Activated T-cell treated with anti-CD3 and anti-CD28 coated beads, Interleukin-2, amount 50 U/mL, for 72 hours (primary cell): Measurements from ENCODE around the gene WDFY1. TPM values are rescaled to one million over a fixed set of nuclear protein-coding genes. Genes with fewer than 3 reads are reported as not detected.

Experiments
- ATAC-seq, 2 donors: fragments of 150-1000 bp; cut with Tn5 transposase; replicated peaks in 1 of 2; 2 replicates each; pipeline ENCODE4 v1.10.0; 2021; ENCODE audit warnings: moderate library complexity in 2 of 2, mild to moderate bottlenecking in 1 of 2
- DNase-seq, 2 donors: peaks; one replicate each; pipeline ENCODE4 v3.0.0; 2021 to 2022; ENCODE audit warnings: mixed read lengths in 1 of 2
- H3K27ac Mint-ChIP-seq: one replicate; pipeline ENCODE4 v1.8.0; 2022; ENCODE audit warnings: mild to moderate bottlenecking, moderate library complexity, mixed read lengths
- H3K27me3 Mint-ChIP-seq: one replicate; pipeline ENCODE4 v1.8.0; 2022; ENCODE audit warnings: low read depth, mixed read lengths
- H3K36me3 Mint-ChIP-seq, 2 donors: one replicate each; pipeline ENCODE4 v1.8.0; 2022; ENCODE audit warnings: mixed read lengths in 2 of 2, mild to moderate bottlenecking in 1 of 2; ENCODE audit not compliant: insufficient read depth in 2 of 2
- H3K4me1 Mint-ChIP-seq: one replicate; pipeline ENCODE4 v1.8.0; 2022; ENCODE audit warnings: low read depth, mixed read lengths
- H3K4me3 Mint-ChIP-seq, 2 donors: one replicate each; pipeline ENCODE4 v1.8.0; 2022; ENCODE audit warnings: mild to moderate bottlenecking in 2 of 2, mixed read lengths in 2 of 2, moderate library complexity in 2 of 2
- H3K9me3 Mint-ChIP-seq, 2 donors: one replicate each; pipeline ENCODE4 v1.8.0; 2022; ENCODE audit warnings: mixed read lengths in 2 of 2
- total RNA-seq, 2 donors: library from RNA; stranded (reverse); gene quantifications; one replicate each; pipeline ENCODE4 v1.2.3, GENCODE V29; 2022

Gene WDFY1
- total RNA-seq, 2 donors from 2014 or later, result 57.4 to 61.7 TPM

DNA sequence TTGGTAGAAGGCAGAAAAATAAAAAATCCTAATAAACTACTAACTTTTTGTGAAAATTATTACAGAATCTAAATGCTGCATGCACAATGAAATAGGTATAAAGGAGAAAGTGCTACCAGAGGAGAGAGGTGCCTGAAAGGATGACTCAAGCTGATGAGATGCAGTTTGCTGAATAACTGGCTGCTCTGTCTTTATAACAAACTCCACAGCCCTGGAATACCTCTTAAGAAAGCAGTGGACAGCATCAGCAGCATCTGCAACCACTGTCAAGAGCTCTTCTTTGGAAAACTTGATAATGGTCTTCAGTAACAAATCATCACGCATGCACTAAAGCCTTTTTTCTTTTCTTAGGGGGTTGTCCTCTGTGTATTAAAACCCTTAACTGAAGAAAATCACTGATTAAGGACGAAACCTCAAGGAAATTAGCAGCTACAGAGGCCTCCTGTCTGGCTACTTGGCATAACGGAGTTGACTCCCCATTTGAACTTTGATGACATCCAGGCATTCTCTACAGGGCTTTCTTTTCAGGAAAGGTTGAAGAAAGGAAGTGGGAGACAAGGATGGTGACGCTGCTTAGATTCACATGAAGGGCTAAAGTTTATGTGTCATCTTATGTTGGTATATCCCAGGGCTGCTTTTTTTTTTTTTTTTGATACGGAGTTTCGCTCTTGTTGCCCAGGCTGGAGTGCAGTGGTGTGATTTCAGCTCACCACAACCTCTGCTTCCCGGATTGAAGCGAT is 28.8 kb downstream of the WDFY1 start:
- no peak overlapping the region for H3K4me3 Mint-ChIP-seq
- H3K36me3 Mint-ChIP-seq, result peaks cover 4 to 6% of the 10 kb centered on the region in 2 donors
- H3K27me3 Mint-ChIP-seq, result no peaks in the 10 kb centered on the region
- H3K9me3 Mint-ChIP-seq, result no peaks in the 10 kb centered on the region
- DNase-seq, result no peak
- ATAC-seq, result no peak
- peaks cover 4% of the 10 kb centered on the region for H3K4me1 Mint-ChIP-seq
- no peak overlapping the region for H3K27ac Mint-ChIP-seq

GRCh38 chr2:223915071-223915470 is 30.1 kb downstream of the WDFY1 start:
- ATAC-seq (no peak), DNase-seq (no peak)
- H3K4me1 Mint-ChIP-seq, result no peaks in the 10 kb centered on the region
- H3K9me3 Mint-ChIP-seq, result no peaks in the 10 kb centered on the region
- H3K27ac Mint-ChIP-seq, result no peak overlapping the region
- H3K27me3 Mint-ChIP-seq, result no peaks in the 10 kb centered on the region
- no peak overlapping the region for H3K4me3 Mint-ChIP-seq
- peaks cover 6 to 8% of the 10 kb centered on the region in 2 donors for H3K36me3 Mint-ChIP-seq

DNA sequence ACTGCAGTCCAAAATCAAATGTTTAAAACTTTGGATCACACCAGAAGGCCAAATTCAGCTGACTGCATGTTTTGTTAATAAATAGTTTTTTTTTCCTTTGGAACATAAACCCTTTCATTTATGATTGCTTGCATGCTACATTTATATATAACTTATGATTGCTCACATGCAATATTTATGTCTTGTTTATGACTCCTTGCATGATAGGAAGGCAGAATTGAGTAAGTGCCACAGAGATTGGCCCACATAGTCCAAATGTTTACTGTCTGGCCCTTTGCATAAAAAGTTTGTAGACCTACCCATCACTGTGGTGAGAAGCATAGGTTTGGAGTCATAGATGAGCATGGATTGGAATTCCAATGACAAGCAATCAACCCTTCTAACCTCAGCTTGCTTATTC is 30.8 kb downstream of the WDFY1 start:
- no peak overlapping the region for H3K27ac Mint-ChIP-seq
- H3K9me3 Mint-ChIP-seq, result no peaks in the 10 kb centered on the region
- H3K27me3 Mint-ChIP-seq, result no peaks in the 10 kb centered on the region
- ATAC-seq (no peak), DNase-seq (no peak)
- peaks cover 6 to 11% of the 10 kb centered on the region in 2 donors for H3K36me3 Mint-ChIP-seq
- no peak overlapping the region for H3K4me3 Mint-ChIP-seq
- H3K4me1 Mint-ChIP-seq, result peaks cover 5% of the 10 kb centered on the region

DNA sequence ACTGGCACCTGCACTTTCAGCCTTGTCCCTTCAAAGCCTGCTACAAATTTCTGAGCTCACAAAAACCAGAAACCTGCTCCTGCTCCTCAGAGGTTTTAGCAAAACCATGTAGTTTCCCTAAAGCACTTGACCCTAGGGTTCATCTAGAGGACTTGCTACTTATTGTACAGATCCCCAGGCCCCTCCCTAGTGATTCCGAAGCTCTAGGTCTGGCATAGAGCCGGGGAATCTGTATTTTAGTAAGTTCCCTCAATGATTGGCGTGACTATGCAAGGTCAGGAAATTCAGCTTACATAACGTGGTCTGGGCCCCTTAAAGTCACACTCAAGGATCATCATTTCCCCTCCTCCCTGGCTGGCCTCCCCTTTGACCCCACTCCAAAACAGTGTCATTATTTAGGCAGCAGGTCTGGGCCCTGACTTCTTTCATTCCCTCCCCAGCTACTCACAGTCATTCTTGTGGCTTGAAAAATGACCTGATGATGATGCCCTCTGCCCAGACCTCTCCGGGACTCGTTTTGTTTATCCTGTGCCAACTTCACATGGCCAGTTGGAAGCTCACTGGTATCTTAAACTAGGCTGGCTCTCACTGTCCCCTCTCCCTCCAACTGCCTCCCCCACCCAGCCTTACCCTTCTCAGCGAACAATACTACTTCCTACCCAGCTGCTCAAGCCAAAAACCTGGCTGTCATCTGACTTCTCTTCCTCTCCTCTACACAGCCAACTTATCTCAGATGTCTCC is 36.0 kb downstream of the WDFY1 start:
- no peaks in the 10 kb centered on the region for H3K27me3 Mint-ChIP-seq
- H3K36me3 Mint-ChIP-seq, result peaks cover 3 to 14% of the 10 kb centered on the region in 2 donors

GRCh38 chr2:223908304-223908998 is 36.7 kb downstream of the WDFY1 start:
- no peaks in the 10 kb centered on the region for H3K9me3 Mint-ChIP-seq

More for the DNA sequence above, 36.0 kb downstream of the WDFY1 start:
- ATAC-seq (no peak), DNase-seq (no peak)
- H3K9me3 Mint-ChIP-seq, result no peaks in the 10 kb centered on the region
- H3K4me1 Mint-ChIP-seq, result peaks cover 15% of the 10 kb centered on the region
- H3K27ac Mint-ChIP-seq, result peak overlapping the region; percentile 8
- no peak overlapping the region for H3K4me3 Mint-ChIP-seq

GRCh38 chr2:223905996-223906395 is 39.1 kb downstream of the WDFY1 start:
- DNase-seq, result no peak
- Mint-ChIP-seq H3K36me3 (peaks cover 4 to 16% of the 10 kb centered on the region in 2 donors), H3K27ac (no peak overlapping the region), H3K4me1 (peaks cover 15% of the 10 kb centered on the region), H3K27me3 (no peaks in the 10 kb centered on the region), H3K9me3 (no peaks in the 10 kb centered on the region), H3K4me3 (no peak overlapping the region)
- no peak for ATAC-seq

More at GRCh38 chr2:223908304-223908998, 36.7 kb downstream of the WDFY1 start:
- Mint-ChIP-seq H3K4me1 (peaks cover 15% of the 10 kb centered on the region), H3K27ac (peak overlapping the region; percentile 8), H3K27me3 (no peaks in the 10 kb centered on the region), H3K36me3 (peaks cover 3 to 14% of the 10 kb centered on the region in 2 donors), H3K4me3 (no peak overlapping the region)
- DNase-seq (no peak), ATAC-seq (peak in 1 of 2 donors; percentile 28)

DNA sequence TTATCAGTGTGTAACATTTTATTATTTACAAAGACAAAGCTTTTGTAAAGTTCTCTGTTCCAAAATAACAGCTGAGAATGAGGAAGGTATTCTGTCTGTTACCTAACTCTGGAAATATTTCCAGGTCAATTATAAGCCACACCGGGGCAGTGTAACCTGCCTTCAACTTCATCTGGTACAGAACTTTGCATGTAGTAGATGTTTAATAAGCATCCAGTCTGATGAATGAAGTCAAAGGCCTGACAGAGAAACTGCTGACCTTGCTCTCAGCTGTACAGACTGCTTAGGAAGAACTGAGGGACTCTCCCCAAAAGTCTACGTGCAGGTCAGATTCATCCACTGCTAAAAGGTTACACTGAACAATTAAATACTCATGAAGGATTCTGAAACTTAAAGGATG is 43.3 kb downstream of the WDFY1 start:
- no peak overlapping the region for H3K4me3 Mint-ChIP-seq
- peak overlapping the region; percentile 15 for H3K27ac Mint-ChIP-seq
- H3K27me3 Mint-ChIP-seq, result no peaks in the 10 kb centered on the region
- H3K4me1 Mint-ChIP-seq, result peaks cover 14% of the 10 kb centered on the region
- H3K36me3 Mint-ChIP-seq, result peaks cover 6 to 31% of the 10 kb centered on the region in 2 donors
- ATAC-seq (no peak), DNase-seq (no peak)
- H3K9me3 Mint-ChIP-seq, result no peaks in the 10 kb centered on the region

GRCh38 chr2:223901311-223901710 is 43.8 kb downstream of the WDFY1 start:
- DNase-seq (no peak), ATAC-seq (no peak)
- no peaks in the 10 kb centered on the region for H3K9me3 Mint-ChIP-seq
- peaks cover 6 to 31% of the 10 kb centered on the region in 2 donors for H3K36me3 Mint-ChIP-seq
- no peaks in the 10 kb centered on the region for H3K27me3 Mint-ChIP-seq
- H3K4me1 Mint-ChIP-seq, result peaks cover 19% of the 10 kb centered on the region
- H3K27ac Mint-ChIP-seq, result peak overlapping the region; percentile 15
- H3K4me3 Mint-ChIP-seq, result no peak overlapping the region

GRCh38 chr2:223900531-223900930 is 44.6 kb downstream of the WDFY1 start:
- H3K4me3 Mint-ChIP-seq, result no peak overlapping the region
- no peaks in the 10 kb centered on the region for H3K27me3 Mint-ChIP-seq
- no peak for ATAC-seq
- DNase-seq, result no peak
- H3K36me3 Mint-ChIP-seq, result peaks cover 6 to 28% of the 10 kb centered on the region in 2 donors
- H3K4me1 Mint-ChIP-seq, result peaks cover 26% of the 10 kb centered on the region
- no peaks in the 10 kb centered on the region for H3K9me3 Mint-ChIP-seq
- H3K27ac Mint-ChIP-seq, result no peak overlapping the region

- H3K27me3 Mint-ChIP-seq, result no peaks in the 10 kb centered on the region
Observed at GRCh38 chr2:223900066-223900465, 45.1 kb downstream of the WDFY1 start.

GRCh38 chr2:223897669-223898330 is 47.3 kb downstream of the WDFY1 start:
- H3K4me3 Mint-ChIP-seq, result peak overlapping the region; percentile 31 to 43
- H3K27me3 Mint-ChIP-seq, result no peaks in the 10 kb centered on the region
- H3K27ac Mint-ChIP-seq, result peak overlapping the region; percentile 22
- H3K9me3 Mint-ChIP-seq, result no peaks in the 10 kb centered on the region
- peaks cover 8 to 31% of the 10 kb centered on the region in 2 donors for H3K36me3 Mint-ChIP-seq
- ATAC-seq (peak; percentile 30 to 46), DNase-seq (peak in 1 of 2 donors; percentile 5)
- peaks cover 29% of the 10 kb centered on the region for H3K4me1 Mint-ChIP-seq

More at GRCh38 chr2:223900066-223900465, 45.1 kb downstream of the WDFY1 start:
- Mint-ChIP-seq H3K4me1 (peaks cover 29% of the 10 kb centered on the region), H3K4me3 (no peak overlapping the region), H3K36me3 (peaks cover 6 to 29% of the 10 kb centered on the region in 2 donors), H3K27ac (no peak overlapping the region), H3K9me3 (no peaks in the 10 kb centered on the region)
- DNase-seq, result no peak
- no peak for ATAC-seq

DNA sequence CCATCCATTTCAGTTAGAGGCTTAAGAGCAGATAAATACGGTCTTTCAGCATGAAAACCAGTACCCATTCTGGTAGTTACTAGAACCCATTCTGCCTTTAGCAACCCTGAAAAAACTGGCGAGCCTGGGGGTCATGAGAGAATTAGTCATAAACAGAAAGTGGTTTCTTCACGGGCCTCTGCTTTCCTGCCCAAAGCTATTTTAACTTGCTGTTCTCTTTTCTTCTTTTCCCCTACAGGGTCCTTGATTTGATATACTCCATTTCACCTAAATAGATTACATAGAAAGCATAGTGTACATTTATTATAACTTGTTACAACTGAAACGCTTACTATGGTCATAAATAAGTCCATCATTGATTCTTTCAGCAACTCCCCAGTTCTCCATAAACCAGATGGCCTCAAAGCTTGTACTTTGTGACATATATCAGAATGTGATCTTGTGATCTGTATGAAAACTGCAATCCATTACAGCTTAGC is 48.3 kb downstream of the WDFY1 start:
- H3K4me3 Mint-ChIP-seq, result peak overlapping the region in 1 of 2 donors; percentile 62
- no peaks in the 10 kb centered on the region for H3K27me3 Mint-ChIP-seq
- H3K36me3 Mint-ChIP-seq, result peaks cover 8 to 32% of the 10 kb centered on the region in 2 donors
- H3K4me1 Mint-ChIP-seq, result peaks cover 29% of the 10 kb centered on the region
- peak; percentile 47 to 64 for ATAC-seq
- peak; percentile 37 for DNase-seq
- no peaks in the 10 kb centered on the region for H3K9me3 Mint-ChIP-seq
- peak overlapping the region; percentile 36 for H3K27ac Mint-ChIP-seq
